Mesodermal cell (in vitro differentiated cells): Measurements from ENCODE around the gene IGSF9B.

ENCODE experiments used
- H3K27ac ChIP-seq: 2 replicates; pipeline ENCODE4 v1.7.0; 2013; ENCODE audit warnings: mild to moderate bottlenecking, low read depth, low read length, moderate library complexity; ENCODE audit not compliant: severe bottlenecking
- H3K36me3 ChIP-seq: 2 replicates; pipeline ENCODE4 v1.7.1; 2013; ENCODE audit warnings: mild to moderate bottlenecking, low read length, moderate library complexity; ENCODE audit not compliant: control insufficient read depth, insufficient read depth
- H3K4me1 ChIP-seq: one replicate; pipeline ENCODE4 v1.7.1; 2013; ENCODE audit warnings: mild to moderate bottlenecking, low read length; ENCODE audit not compliant: insufficient read depth, control insufficient read depth, poor library complexity, severe bottlenecking
- H3K4me3 ChIP-seq: 2 replicates; pipeline ENCODE4 v1.7.0; 2013; ENCODE audit warnings: low read length, control low read depth, mild to moderate bottlenecking; ENCODE audit not compliant: insufficient read depth, poor library complexity, severe bottlenecking; ENCODE audit errors: extremely low read depth
- H3K9me3 ChIP-seq: 2 replicates; pipeline ENCODE4 v1.7.1; 2013; ENCODE audit warnings: mild to moderate bottlenecking, low read length, moderate library complexity; ENCODE audit not compliant: control insufficient read depth
- WGBS, 2 experiments: methylation state at CpG; one replicate each; pipeline ENCODE4 v1.1.5; 2013; ENCODE audit warnings: missing lambda C conversion rate in 2 of 2; ENCODE audit not compliant: insufficient coverage in 2 of 2; 5-methylcytosine and 5-hydroxymethylcytosine counted together

IGSF9B gene

DNA sequence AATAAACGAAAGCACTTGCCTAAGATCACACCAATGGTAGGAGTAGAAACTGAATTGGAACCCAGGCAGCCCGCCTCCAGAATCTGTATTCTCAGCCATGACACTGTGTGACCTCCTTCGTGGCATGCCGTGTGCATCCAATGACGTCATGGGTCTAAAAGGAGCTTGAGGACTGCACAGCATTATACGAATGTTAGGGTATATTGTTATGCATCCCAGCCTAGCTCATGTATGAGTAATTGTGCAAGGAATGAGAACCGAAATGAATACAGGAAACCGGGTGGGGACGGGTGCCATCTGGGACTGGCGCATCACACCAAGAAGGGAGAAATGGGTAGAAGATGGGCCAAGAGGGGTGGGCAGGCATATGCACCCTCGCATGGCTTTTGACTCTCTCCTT is 12.3 kb upstream of the IGSF9B start:
- Histone ChIP-seq H3K36me3 (no peaks in the 10 kb centered on the region), H3K27ac (no peak overlapping the region), H3K4me3 (no peak overlapping the region), H3K9me3 (no peaks in the 10 kb centered on the region), H3K4me1 (peaks cover 4% of the 10 kb centered on the region)
- WGBS, 2 experiments, result 84% methylated on average over 10 of the region's 11 CpGs

DNA sequence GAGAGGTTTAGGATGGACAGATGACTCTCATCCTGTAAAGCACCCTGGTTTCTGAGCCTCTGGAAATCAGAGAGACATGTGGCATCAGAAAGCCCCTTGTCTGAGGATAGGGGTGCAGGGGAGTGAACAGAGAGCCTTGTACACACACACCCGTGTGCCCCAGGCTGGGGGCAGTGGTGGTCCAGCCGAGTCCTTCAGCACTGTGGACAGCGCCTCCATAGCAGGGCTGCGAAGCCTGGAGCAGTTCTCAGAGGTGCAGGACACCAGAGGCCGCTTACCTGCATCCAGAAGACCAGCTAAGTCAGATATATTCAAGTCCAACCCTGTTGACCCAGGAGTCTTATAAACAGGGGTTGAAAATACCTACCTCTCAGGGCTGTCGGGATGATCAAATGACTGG is 11.5 kb upstream of the IGSF9B start:
- WGBS, 2 experiments, result 33 to 61% methylated on average over 5 to 6 of the region's 6 CpGs
- H3K4me1 ChIP-seq, result peaks cover 4% of the 10 kb centered on the region

DNA sequence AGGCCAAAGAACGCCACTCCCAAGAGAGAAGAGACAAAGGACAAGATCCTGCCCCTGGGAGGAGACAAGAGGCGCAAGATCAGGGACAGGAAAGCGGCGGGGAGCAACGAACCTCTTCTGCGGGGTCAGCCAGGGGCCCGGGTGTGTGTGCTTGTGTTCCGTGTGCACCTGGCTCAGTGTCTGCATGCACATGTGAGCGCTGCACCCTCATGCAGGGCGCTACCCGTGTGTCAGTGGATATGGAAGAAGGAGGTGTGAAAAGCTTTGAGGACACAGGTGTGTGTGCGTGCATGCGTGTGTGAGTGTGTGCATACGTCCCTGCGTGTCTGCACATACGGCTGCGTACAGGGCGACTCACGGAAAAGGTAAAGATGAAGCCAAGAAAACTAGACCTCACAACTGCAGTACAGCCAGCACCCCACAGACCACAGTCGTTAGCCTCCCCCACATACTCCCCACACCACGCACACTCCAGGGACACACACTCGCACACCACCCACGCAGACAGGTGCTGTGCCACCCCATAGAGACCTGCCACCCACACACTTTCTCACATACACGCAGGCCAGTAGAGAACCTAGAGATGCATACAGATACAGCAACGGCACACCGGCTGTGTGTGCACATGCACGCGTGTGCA is 11.0 kb upstream of the IGSF9B start:
- WGBS, 2 experiments, result 87 to 91% methylated on average over 21 to 27 of the region's 28 CpGs
- H3K4me3 ChIP-seq, result no peak overlapping the region
- no peaks in the 10 kb centered on the region for H3K9me3 ChIP-seq
- H3K4me1 ChIP-seq, result peaks cover 4% of the 10 kb centered on the region
- H3K27ac ChIP-seq, result no peak overlapping the region
- no peaks in the 10 kb centered on the region for H3K36me3 ChIP-seq

More for the DNA sequence above, 11.5 kb upstream of the IGSF9B start:
- Histone ChIP-seq H3K4me3 (no peak overlapping the region), H3K27ac (no peak overlapping the region), H3K36me3 (no peaks in the 10 kb centered on the region), H3K9me3 (no peaks in the 10 kb centered on the region)

GRCh38 chr11:133966921-133967598 is 10.3 kb upstream of the IGSF9B start:
- 45 to 48% methylated on average over 30 to 39 of the region's 43 CpGs for WGBS, 2 experiments
- Histone ChIP-seq H3K4me1 (peaks cover 4% of the 10 kb centered on the region), H3K36me3 (no peaks in the 10 kb centered on the region), H3K4me3 (no peak overlapping the region), H3K9me3 (no peaks in the 10 kb centered on the region), H3K27ac (no peak overlapping the region)

GRCh38 chr11:133966172-133966651 is 9.4 kb upstream of the IGSF9B start:
- Histone ChIP-seq H3K9me3 (no peaks in the 10 kb centered on the region), H3K27ac (no peak overlapping the region), H3K4me1 (peaks cover 4% of the 10 kb centered on the region), H3K4me3 (no peak overlapping the region), H3K36me3 (no peaks in the 10 kb centered on the region)
- 78 to 87% methylated on average over 7 of the region's 7 CpGs for WGBS, 2 experiments

- Histone ChIP-seq H3K27ac (no peak overlapping the region), H3K4me3 (no peak overlapping the region), H3K4me1 (peaks cover 4% of the 10 kb centered on the region), H3K9me3 (no peaks in the 10 kb centered on the region), H3K36me3 (no peaks in the 10 kb centered on the region)
- WGBS, 2 experiments, result 81 to 88% methylated on average over 9 of the region's 10 CpGs
Measured at GRCh38 chr11:133965031-133965601, 8.3 kb upstream of the IGSF9B start.

DNA sequence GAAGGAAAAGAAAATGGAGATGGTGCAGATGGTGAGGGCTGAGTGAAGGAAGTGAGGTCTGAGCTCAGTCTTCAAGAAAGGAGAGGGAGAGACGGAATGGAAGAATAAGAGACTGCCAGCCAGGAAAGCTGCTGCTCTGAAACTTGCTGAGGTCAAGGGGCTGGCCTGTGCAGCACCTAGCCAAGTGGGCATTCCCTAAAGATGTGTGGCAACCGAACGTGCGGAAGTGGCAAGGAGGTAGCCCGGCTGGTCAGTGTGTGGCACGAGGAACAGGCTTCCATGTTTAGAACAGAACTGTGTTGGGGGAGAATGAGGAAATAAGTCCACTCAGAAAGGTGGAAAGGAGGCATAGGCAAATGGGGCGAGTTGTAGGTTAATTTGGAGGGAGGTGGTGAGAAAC is 7.6 kb upstream of the IGSF9B start:
- WGBS, 2 experiments, result 87% methylated on average over 7 of the region's 7 CpGs
- no peaks in the 10 kb centered on the region for H3K9me3 ChIP-seq
- H3K36me3 ChIP-seq, result no peaks in the 10 kb centered on the region
- H3K27ac ChIP-seq, result no peak overlapping the region
- no peak overlapping the region for H3K4me3 ChIP-seq
- H3K4me1 ChIP-seq, result peaks cover 4% of the 10 kb centered on the region

DNA sequence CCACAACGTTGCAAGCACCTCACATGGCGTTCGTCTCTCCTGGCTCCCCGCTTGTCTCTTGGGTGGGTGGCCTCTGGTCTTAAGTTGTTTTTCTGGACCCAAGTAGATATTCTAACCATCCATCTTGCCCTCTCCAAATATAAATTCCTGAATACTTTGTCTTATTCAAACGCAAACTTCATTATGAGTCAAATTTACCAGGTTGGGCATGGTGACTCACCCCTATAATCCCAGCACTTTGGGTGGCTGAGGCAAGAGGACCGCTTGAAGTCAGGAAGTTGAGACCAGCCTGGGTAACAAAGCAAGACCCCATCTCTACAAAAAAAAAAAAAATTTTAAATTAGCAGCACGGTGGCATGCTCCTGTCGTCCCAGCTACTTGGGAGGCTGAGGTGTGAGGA is 5.1 kb upstream of the IGSF9B start:
- H3K4me3 ChIP-seq, result no peak overlapping the region
- H3K4me1 ChIP-seq, result peaks cover 9% of the 10 kb centered on the region
- WGBS, 2 experiments, result 82 to 94% methylated on average over 2 to 5 of the region's 8 CpGs
- H3K9me3 ChIP-seq, result no peaks in the 10 kb centered on the region
- H3K36me3 ChIP-seq, result no peaks in the 10 kb centered on the region
- no peak overlapping the region for H3K27ac ChIP-seq

GRCh38 chr11:133957900-133958299 is 1.1 kb upstream of the IGSF9B start:
- no peak overlapping the region for H3K27ac ChIP-seq
- no peak overlapping the region for H3K4me3 ChIP-seq
- H3K9me3 ChIP-seq, result no peaks in the 10 kb centered on the region
- WGBS, 2 experiments, result 79 to 87% methylated on average over 3 to 5 of the region's 7 CpGs
- H3K36me3 ChIP-seq, result no peaks in the 10 kb centered on the region
- peaks cover 5% of the 10 kb centered on the region for H3K4me1 ChIP-seq

DNA sequence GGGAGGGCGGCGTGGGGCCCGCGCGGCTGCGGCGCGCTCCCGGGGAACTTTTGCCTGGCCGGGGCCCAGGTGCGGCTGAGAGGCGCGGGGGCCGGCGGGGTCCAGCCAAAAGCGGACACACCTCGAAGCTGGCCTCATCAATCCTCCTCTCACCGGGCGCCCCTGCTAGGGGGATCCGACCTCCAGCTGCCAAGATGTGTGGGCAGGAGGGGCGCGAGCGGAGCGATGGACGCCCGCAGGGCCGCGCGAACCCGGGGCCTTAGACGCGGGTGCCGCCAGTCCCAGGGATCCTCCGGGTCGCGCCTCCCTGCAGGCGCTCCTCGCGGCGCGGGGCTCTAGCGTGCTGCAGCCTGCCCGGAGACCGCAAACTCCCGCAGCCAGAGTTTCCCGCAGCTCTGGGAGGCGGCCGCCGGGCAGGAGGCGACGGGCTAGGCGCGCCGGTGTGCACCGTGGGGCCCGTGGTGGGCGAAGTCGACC is 785 bp downstream of the IGSF9B start:
- Histone ChIP-seq H3K36me3 (no peaks in the 10 kb centered on the region), H3K4me1 (peaks cover 19% of the 10 kb centered on the region), H3K4me3 (peak overlapping the region; percentile 56), H3K9me3 (no peaks in the 10 kb centered on the region), H3K27ac (no peak overlapping the region)
- 0% methylated on average over 30 to 54 of the region's 58 CpGs for WGBS, 2 experiments
